Ishikawa (cell line): ENCODE results near the gene LHX1.

Experiments
- CEBPB ChIP-seq: IDR thresholded peaks from 2 replicates; pipeline ENCODE4 v1.6.1; 2012
- CREB1 ChIP-seq: IDR thresholded peaks from 2 replicates; pipeline ENCODE4 v1.6.1; 2012; ENCODE audit warnings: low read depth
- EGR1 ChIP-seq: IDR thresholded peaks from 2 replicates; pipeline ENCODE4 v1.6.1; 2012
- EP300 ChIP-seq: IDR thresholded peaks from 2 replicates; pipeline ENCODE4 v1.6.1; 2012; ENCODE audit warnings: borderline replicate concordance
- FOXM1 ChIP-seq: IDR thresholded peaks from 2 replicates; pipeline ENCODE4 v1.6.1; 2012; ENCODE audit warnings: low read depth, borderline replicate concordance
- MAX ChIP-seq: IDR thresholded peaks from 2 replicates; pipeline ENCODE4 v1.6.1; 2012
- NFIC ChIP-seq: IDR thresholded peaks from 2 replicates; pipeline ENCODE4 v1.6.1; 2012
- RAD21 ChIP-seq: IDR thresholded peaks from 2 replicates; pipeline ENCODE4 v1.6.1; 2012; ENCODE audit warnings: low read depth
- REST ChIP-seq: IDR thresholded peaks from 2 replicates; pipeline ENCODE4 v1.6.1; 2012; ENCODE audit warnings: low read depth, mild to moderate bottlenecking
- TAF1 ChIP-seq: IDR thresholded peaks from 2 replicates; pipeline ENCODE4 v1.6.1; 2012; ENCODE audit warnings: low read depth, mild to moderate bottlenecking
- TCF12 ChIP-seq: IDR thresholded peaks from 2 replicates; pipeline ENCODE4 v1.6.1; 2012; ENCODE audit warnings: low read depth
- TEAD4 ChIP-seq: IDR thresholded peaks from 2 replicates; pipeline ENCODE4 v1.6.1; 2012
- USF1 ChIP-seq: IDR thresholded peaks from 2 replicates; pipeline ENCODE4 v1.6.1; 2012
- YY1 ChIP-seq: IDR thresholded peaks from 2 replicates; pipeline ENCODE4 v1.6.1; 2012; ENCODE audit warnings: low read depth
- ZBTB7A ChIP-seq: IDR thresholded peaks from 2 replicates; pipeline ENCODE4 v1.6.1; 2012; ENCODE audit warnings: low read depth

LHX1 gene

GRCh38 chr17:36945959-36946725 is 8.9 kb downstream of the LHX1 start:
- no peak for TF ChIP-seq CREB1
- TF ChIP-seq USF1 = no peak
- no peak for TF ChIP-seq EP300
- no peak for TF ChIP-seq MAX
- TF ChIP-seq RAD21 = no peak
- TF ChIP-seq TCF12 = no peak
- TF ChIP-seq EGR1 = no peak
- TF ChIP-seq FOXM1 = no peak
- no peak for TF ChIP-seq ZBTB7A
- TF ChIP-seq NFIC = no peak
- no peak for TF ChIP-seq REST
- no peak for TF ChIP-seq TEAD4
- TF ChIP-seq TAF1 = no peak

DNA sequence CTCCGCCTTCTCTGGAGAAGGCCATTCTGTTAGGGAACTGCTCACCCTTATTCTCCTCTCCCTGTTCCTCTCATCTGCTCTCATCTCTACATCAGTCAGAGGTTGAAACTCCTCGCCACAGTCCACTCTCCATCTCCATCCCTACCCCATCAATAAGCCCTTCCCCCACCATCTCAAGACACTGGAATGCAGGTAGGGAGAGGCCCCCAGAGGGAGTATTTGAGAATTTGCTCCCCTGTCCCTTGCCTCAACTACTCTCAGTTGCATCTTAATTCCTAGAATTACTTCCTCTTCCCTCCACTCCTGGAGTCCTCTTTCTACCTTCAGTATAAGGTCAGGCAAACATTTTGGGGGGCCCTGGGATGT is 9.4 kb downstream of the LHX1 start:
- no peak for TF ChIP-seq ZBTB7A
- no peak for TF ChIP-seq TEAD4
- TF ChIP-seq CEBPB = no peak
- TF ChIP-seq USF1 = no peak
- no peak for TF ChIP-seq REST
- no peak for TF ChIP-seq RAD21
- TF ChIP-seq EP300 = no peak
- TF ChIP-seq TCF12 = no peak
- TF ChIP-seq NFIC = no peak
- TF ChIP-seq MAX = no peak
- no peak for TF ChIP-seq FOXM1
- no peak for TF ChIP-seq EGR1

DNA sequence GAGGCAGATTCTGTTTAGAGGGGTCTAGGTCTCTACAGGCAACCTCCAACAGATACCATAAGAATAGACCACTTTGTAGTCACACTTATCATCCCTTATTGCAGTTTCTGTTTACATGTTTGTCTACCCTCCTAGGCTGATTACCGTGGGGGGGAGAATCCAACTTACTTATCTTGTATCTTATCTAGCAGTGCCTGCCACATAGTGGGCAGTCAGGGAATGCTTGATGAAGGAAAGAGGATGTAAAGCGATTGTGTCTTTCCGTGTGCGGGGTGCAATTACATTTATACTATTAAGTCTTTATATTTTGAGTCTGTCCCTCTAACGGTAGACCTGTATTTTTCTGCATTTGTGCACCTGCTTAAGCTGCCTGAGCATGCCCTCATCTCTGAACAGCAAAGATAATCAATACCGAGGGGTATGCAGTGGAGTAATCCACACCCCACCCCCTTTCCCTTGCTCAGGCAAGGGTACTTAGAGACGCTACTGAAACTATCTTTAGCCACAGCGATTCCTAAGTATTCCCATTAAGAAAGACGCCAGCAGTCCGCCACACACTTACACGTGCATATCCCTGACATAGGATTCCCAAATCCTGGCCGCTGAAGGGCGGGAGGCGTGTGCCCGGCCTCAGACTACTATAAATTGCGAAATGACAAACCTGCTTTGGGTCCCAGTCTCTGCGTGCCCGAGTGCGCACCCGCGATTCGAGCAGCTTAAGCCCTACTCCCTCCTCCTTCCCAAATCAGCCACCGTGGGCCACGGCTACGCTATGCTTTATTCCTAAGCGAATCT is 10.8 kb downstream of the LHX1 start:
- TF ChIP-seq TAF1 = no peak
- TF ChIP-seq YY1 = no peak
- no peak for TF ChIP-seq NFIC
- TF ChIP-seq FOXM1 = no peak
- TF ChIP-seq CEBPB = peak; percentile 92

DNA sequence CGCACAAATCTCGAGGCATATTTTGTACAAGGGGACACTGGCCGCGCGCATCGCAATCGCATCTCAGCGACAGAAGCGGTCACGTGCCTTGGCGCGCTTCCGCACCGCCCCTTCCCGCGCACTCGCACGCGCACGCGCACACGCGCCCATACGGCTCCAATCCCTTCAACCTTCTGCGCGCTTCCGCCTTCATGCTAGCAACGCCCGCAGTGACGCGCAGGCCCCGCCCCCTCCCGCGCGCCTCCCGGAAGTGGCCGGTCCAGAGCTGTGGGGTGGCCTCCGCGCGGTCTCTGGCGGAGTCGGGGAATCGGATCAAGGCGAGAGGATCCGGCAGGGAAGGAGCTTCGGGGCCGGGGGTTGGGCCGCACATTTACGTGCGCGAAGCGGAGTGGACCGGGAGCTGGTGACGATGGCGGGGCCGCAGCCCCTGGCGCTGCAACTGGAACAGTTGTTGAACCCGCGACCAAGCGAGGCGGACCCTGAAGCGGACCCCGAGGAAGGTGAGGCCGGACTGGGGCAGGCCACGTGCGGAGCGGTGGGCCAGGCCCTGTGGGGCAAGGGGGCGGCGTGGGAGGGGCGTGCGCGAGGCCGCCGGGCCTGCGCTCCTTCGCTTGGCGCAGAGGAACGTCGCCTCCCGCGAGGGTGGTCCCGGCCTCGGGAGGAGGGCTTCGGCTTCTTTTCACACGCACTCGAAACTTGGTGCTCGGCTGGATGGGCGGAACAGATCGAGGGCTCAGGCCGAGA is 11.6 kb downstream of the LHX1 start, which contains the start of gene AATF:
AATF (plus strand) TSS at position 238 of the 744 bp plus-strand sequence; CDS start at position 410, 172 bp downstream.
- no peak for TF ChIP-seq REST
- TF ChIP-seq CEBPB = no peak
- no peak for TF ChIP-seq NFIC
- no peak for TF ChIP-seq EP300
- peak; percentile 56 for TF ChIP-seq TCF12
- TF ChIP-seq ZBTB7A = peak; percentile 88
- TF ChIP-seq TAF1 = peak; percentile 80
- TF ChIP-seq RAD21 = no peak
- no peak for TF ChIP-seq YY1
- peak; percentile 99 for TF ChIP-seq USF1
- no peak for TF ChIP-seq FOXM1
- TF ChIP-seq TEAD4 = no peak; the same call in 1 of the 2 replicates
- TF ChIP-seq EGR1 = no peak; the same call in 1 of the 2 replicates
- peak; percentile 88 for TF ChIP-seq CREB1
- TF ChIP-seq MAX = peak; percentile 100
